GM23338 (cell line): ENCODE measurements around the gene TPM2. TPM values are rescaled to one million over a fixed set of nuclear protein-coding genes. Genes with fewer than 3 reads are reported as not detected.

Experiments used
- ATAC-seq: fragments of 200-7000 bp; cut with Tn5 transposase; 3 replicates; pipeline ENCODE4 v1.9.1; 2020
- DNase-seq: peaks from one replicate; pipeline ENCODE4 v3.0.0-alpha.2; 2015; ENCODE audit warnings: low spot score
- H2AFZ ChIP-seq: fragments of 200-600 bp; sonication (generic); 2 replicates; pipeline ENCODE4 v1.8.0; 2016; ENCODE audit warnings: antibody characterized with exemption, mild to moderate bottlenecking, moderate library complexity
- H3F3A ChIP-seq: fragments of 200-600 bp; sonication (generic); replicated peaks from 2 replicates; pipeline ENCODE4 v1.8.0; 2017; ENCODE audit warnings: antibody characterized with exemption, mixed run types, low read depth
- H3K27ac ChIP-seq: fragments of 200-600 bp; sonication (generic); 2 replicates; pipeline ENCODE4 v1.6.1; 2016; ENCODE audit warnings: low read depth
- H3K27me3 ChIP-seq: fragments of 200-600 bp; sonication (generic); 2 replicates; pipeline ENCODE4 v1.8.0; 2016; ENCODE audit warnings: mild to moderate bottlenecking, mixed run types, moderate library complexity; ENCODE audit not compliant: insufficient read depth
- H3K36me3 ChIP-seq: fragments of 200-600 bp; sonication (generic); 2 replicates; pipeline ENCODE4 v1.8.0; 2016; ENCODE audit warnings: mild to moderate bottlenecking; ENCODE audit not compliant: insufficient read depth
- H3K4me1 ChIP-seq: fragments of 200-600 bp; sonication (generic); 2 replicates; pipeline ENCODE4 v1.8.0; 2016; ENCODE audit warnings: mild to moderate bottlenecking, moderate library complexity; ENCODE audit not compliant: insufficient read depth
- H3K4me2 ChIP-seq: fragments of 200-600 bp; sonication (generic); 2 replicates; pipeline ENCODE4 v1.7.1; 2017; ENCODE audit warnings: mixed run types
- H3K4me3 ChIP-seq: fragments of 200-600 bp; sonication (generic); 2 replicates; pipeline ENCODE4 v1.6.1; 2016; ENCODE audit warnings: mixed run types
- H3K79me2 ChIP-seq: fragments of 200-600 bp; sonication (generic); replicated peaks from 2 replicates; pipeline ENCODE4 v1.8.0; 2017; ENCODE audit warnings: mild to moderate bottlenecking; ENCODE audit not compliant: insufficient read depth
- H3K9me2 ChIP-seq: fragments of 200-600 bp; sonication (generic); 2 replicates; pipeline ENCODE4 v1.8.0; 2017; ENCODE audit not compliant: insufficient read depth
- H4K20me1 ChIP-seq: fragments of 200-600 bp; sonication (generic); replicated peaks from 2 replicates; pipeline ENCODE4 v1.8.0; 2017; ENCODE audit warnings: mild to moderate bottlenecking; ENCODE audit not compliant: insufficient read depth
- H3K27ac Mint-ChIP-seq: 2 replicates; pipeline ENCODE4 v1.8.0; 2020; ENCODE audit warnings: inconsistent platforms, mild to moderate bottlenecking, moderate library complexity, mixed read lengths
- H3K27me3 Mint-ChIP-seq: 3 replicates; pipeline ENCODE4 v1.8.0; 2022; ENCODE audit warnings: low read depth, mild to moderate bottlenecking, moderate library complexity, mixed read lengths, inconsistent platforms; ENCODE audit not compliant: insufficient read depth, poor library complexity
- H3K36me3 Mint-ChIP-seq: 3 replicates; pipeline ENCODE4 v1.8.0; 2021; ENCODE audit warnings: low read depth, mild to moderate bottlenecking, inconsistent platforms, moderate library complexity, mixed read lengths
- H3K4me1 Mint-ChIP-seq: 3 replicates; pipeline ENCODE4 v1.8.0; 2020; ENCODE audit warnings: mild to moderate bottlenecking, inconsistent platforms, mixed read lengths
- H3K4me3 Mint-ChIP-seq: 3 replicates; pipeline ENCODE4 v1.8.0; 2021; ENCODE audit warnings: moderate library complexity, mild to moderate bottlenecking, inconsistent platforms, mixed read lengths
- H3K9me3 Mint-ChIP-seq: 3 replicates; pipeline ENCODE4 v1.8.0; 2020; ENCODE audit warnings: moderate library complexity, mild to moderate bottlenecking, inconsistent platforms, mixed read lengths
- CREB1 ChIP-seq: fragments of 250-450 bp; sonication (Bioruptor Pico); IDR thresholded peaks from 2 replicates; pipeline ENCODE4 v1.5.0; 2020; ENCODE audit warnings: low read depth, mild to moderate bottlenecking, moderate library complexity
- EZH2phosphoT487 ChIP-seq: fragments of 200-600 bp; sonication (generic); IDR thresholded peaks from one replicate; pipeline ENCODE4 v1.8.1; 2018; ENCODE audit warnings: antibody characterized with exemption; ENCODE audit not compliant: unreplicated experiment
- JUNB ChIP-seq: IDR thresholded peaks from one replicate; pipeline ENCODE4 v1.6.1; 2016; ENCODE audit warnings: antibody characterized with exemption; ENCODE audit not compliant: unreplicated experiment
- STAT1 ChIP-seq: IDR thresholded peaks from one replicate; pipeline ENCODE4 v1.6.1; 2016; ENCODE audit warnings: antibody characterized with exemption; ENCODE audit not compliant: unreplicated experiment
- ZNF114 ChIP-seq: fragments of 250-450 bp; sonication (Bioruptor Pico); IDR thresholded peaks from 2 replicates; pipeline ENCODE4 v1.5.0; 2020; ENCODE audit warnings: mild to moderate bottlenecking, moderate library complexity
- polyA plus RNA-seq: library from polyadenylated mRNA; unstranded; fragments of >200 nt; fragmentation: Nextera tagmentation; extraction: Ambion mirVana; gene quantifications from 2 replicates; pipeline ENCODE4 v1.2.1, GENCODE V29; 2016
- total RNA-seq: library from RNA; depleted of rRNA; stranded (reverse); fragments of >200 nt; shearing (Covaris generic); gene quantifications from 2 replicates; pipeline ENCODE4 v1.2.3, GENCODE V29; 2014
- TF ChIP-seq, protein P1 (sequence below), 2 experiments: fragments of 200-600 bp in 1 of 2; sonication (generic) in 1 of 2; conservative IDR thresholded peaks; 2 replicates each; pipeline versions ENCODE4 v1.5.1 to v1.6.1; 2016 to 2017; ENCODE audit warnings: antibody characterized with exemption in 2 of 2, low read depth in 2 of 2, mild to moderate bottlenecking in 2 of 2, moderate library complexity in 1 of 2
- TF ChIP-seq, protein P2 (sequence below): IDR thresholded peaks from 2 replicates; pipeline ENCODE4 v1.6.1; 2016; ENCODE audit warnings: antibody characterized with exemption
- TF ChIP-seq, protein P3 (sequence below): fragments of 250-450 bp; sonication (Bioruptor Pico); IDR thresholded peaks from 2 replicates; pipeline ENCODE4 v1.5.0; 2020; ENCODE audit warnings: mild to moderate bottlenecking, moderate library complexity

The TPM2 gene
- total and polyA plus RNA-seq, 2 experiments from 2014 or later = 116 to 488 TPM

DNA sequence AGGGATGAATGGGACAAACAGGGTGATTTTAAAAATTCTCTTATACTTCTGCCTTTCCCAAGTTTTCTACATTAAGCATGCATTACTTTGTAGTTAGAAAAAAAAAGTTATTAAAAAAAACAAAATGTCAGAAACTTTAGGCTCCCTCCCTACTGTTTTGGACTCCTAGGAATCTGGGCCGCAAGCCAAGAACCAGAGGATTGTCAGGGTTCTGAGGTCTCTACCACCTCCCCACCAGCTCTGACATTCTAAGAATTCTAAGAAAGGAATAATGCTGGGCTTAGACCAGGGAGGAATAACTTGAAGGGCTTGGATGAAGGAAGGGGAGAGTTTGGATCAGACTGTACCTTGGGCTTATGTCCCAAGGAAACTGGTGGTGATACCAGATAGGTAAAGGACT is 23.7 kb downstream of the TPM2 start:
- no peak for DNase-seq
- H3K4me3 Mint-ChIP-seq = peak overlapping the region; percentile 34; the same call in 1 of the 3 replicates
- Histone ChIP-seq H3K9me2 (peaks cover 12% of the 10 kb centered on the region), H3K4me3 (no peak overlapping the region), H2AFZ (no peak overlapping the region), H4K20me1 (no peaks in the 10 kb centered on the region), H3K4me2 (no peak overlapping the region), H3K79me2 (peaks cover 8% of the 10 kb centered on the region; the same call in 1 of the 2 replicates), H3K4me1 (peaks cover 15% of the 10 kb centered on the region), H3K27ac (no peak overlapping the region), H3K27me3 (no peaks in the 10 kb centered on the region), H3K36me3 (peaks cover 8% of the 10 kb centered on the region; the same call in 1 of the 2 replicates), H3F3A (0 out of 2 replicates have a peak, but pooled peaks cover 13% of the 10 kb centered on the region)
- peaks cover 28% of the 10 kb centered on the region for H3K4me1 Mint-ChIP-seq
- H3K36me3 Mint-ChIP-seq = peaks cover 22% of the 10 kb centered on the region
- peaks cover 11% of the 10 kb centered on the region for H3K27me3 Mint-ChIP-seq
- no peak for ATAC-seq
- no peaks in the 10 kb centered on the region; the same call in 2 of the 3 replicates for H3K9me3 Mint-ChIP-seq
- no peak overlapping the region for H3K27ac Mint-ChIP-seq
- TF ChIP-seq STAT1 (no peak), CREB1 (CRISPR knock-in tag) (no peak), ZNF114 (CRISPR knock-in tag) (no peak), EZH2phosphoT487 (no peak), JUNB (no peak)
- TF ChIP-seq, protein P1, sequence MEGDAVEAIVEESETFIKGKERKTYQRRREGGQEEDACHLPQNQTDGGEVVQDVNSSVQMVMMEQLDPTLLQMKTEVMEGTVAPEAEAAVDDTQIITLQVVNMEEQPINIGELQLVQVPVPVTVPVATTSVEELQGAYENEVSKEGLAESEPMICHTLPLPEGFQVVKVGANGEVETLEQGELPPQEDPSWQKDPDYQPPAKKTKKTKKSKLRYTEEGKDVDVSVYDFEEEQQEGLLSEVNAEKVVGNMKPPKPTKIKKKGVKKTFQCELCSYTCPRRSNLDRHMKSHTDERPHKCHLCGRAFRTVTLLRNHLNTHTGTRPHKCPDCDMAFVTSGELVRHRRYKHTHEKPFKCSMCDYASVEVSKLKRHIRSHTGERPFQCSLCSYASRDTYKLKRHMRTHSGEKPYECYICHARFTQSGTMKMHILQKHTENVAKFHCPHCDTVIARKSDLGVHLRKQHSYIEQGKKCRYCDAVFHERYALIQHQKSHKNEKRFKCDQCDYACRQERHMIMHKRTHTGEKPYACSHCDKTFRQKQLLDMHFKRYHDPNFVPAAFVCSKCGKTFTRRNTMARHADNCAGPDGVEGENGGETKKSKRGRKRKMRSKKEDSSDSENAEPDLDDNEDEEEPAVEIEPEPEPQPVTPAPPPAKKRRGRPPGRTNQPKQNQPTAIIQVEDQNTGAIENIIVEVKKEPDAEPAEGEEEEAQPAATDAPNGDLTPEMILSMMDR (conservative IDR thresholded peaks at IDR 0.05; ENCODE audit: low read depth in 2 of 2) = no peak
- TF ChIP-seq, protein P2, sequence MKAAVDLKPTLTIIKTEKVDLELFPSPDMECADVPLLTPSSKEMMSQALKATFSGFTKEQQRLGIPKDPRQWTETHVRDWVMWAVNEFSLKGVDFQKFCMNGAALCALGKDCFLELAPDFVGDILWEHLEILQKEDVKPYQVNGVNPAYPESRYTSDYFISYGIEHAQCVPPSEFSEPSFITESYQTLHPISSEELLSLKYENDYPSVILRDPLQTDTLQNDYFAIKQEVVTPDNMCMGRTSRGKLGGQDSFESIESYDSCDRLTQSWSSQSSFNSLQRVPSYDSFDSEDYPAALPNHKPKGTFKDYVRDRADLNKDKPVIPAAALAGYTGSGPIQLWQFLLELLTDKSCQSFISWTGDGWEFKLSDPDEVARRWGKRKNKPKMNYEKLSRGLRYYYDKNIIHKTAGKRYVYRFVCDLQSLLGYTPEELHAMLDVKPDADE = no peak

DNA sequence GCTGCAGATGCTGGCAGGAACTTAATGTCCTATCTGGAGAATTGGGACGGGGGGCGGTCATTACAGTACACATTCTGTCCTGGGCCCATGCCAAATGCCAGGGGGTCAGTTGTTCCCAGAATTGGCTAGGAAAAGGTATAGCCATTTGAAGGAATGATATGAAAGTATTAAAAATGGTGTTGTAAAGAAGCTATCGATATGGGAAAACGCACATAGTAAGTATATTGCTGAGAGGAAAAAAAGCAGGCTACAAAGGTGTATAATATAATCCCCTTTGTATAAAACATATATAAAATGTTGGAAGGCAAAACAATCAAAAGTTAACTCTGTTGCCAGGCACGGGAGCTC is 24.3 kb downstream of the TPM2 start:
- Mint-ChIP-seq H3K9me3 (no peaks in the 10 kb centered on the region; the same call in 2 of the 3 replicates), H3K36me3 (peaks cover 28% of the 10 kb centered on the region), H3K27me3 (peaks cover 14% of the 10 kb centered on the region), H3K4me1 (peaks cover 33% of the 10 kb centered on the region), H3K4me3 (peak overlapping the region; percentile 81), H3K27ac (peak overlapping the region; percentile 29)
- peak overlapping the region; percentile 90 for H3K4me3 ChIP-seq
- H2AFZ ChIP-seq = peak overlapping the region; percentile 97
- H3F3A ChIP-seq = peaks cover 13% of the 10 kb centered on the region; the same call in 1 of the 2 replicates
- peaks cover 12% of the 10 kb centered on the region for H3K9me2 ChIP-seq
- peaks cover 8% of the 10 kb centered on the region; the same call in 1 of the 2 replicates for H3K79me2 ChIP-seq
- ATAC-seq (no peak), DNase-seq (no peak)
- H4K20me1 ChIP-seq = no peaks in the 10 kb centered on the region
- no peaks in the 10 kb centered on the region for H3K27me3 ChIP-seq
- peaks cover 15% of the 10 kb centered on the region for H3K4me1 ChIP-seq
- H3K27ac ChIP-seq = no peak overlapping the region
- peak overlapping the region; percentile 97 for H3K4me2 ChIP-seq
- peaks cover 8% of the 10 kb centered on the region; the same call in 1 of the 2 replicates for H3K36me3 ChIP-seq
- TF ChIP-seq, protein P1 (conservative IDR thresholded peaks at IDR 0.05; ENCODE audit: low read depth in 2 of 2) = no peak
- TF ChIP-seq EZH2phosphoT487 (no peak), JUNB (no peak)
- TF ChIP-seq, protein P3, sequence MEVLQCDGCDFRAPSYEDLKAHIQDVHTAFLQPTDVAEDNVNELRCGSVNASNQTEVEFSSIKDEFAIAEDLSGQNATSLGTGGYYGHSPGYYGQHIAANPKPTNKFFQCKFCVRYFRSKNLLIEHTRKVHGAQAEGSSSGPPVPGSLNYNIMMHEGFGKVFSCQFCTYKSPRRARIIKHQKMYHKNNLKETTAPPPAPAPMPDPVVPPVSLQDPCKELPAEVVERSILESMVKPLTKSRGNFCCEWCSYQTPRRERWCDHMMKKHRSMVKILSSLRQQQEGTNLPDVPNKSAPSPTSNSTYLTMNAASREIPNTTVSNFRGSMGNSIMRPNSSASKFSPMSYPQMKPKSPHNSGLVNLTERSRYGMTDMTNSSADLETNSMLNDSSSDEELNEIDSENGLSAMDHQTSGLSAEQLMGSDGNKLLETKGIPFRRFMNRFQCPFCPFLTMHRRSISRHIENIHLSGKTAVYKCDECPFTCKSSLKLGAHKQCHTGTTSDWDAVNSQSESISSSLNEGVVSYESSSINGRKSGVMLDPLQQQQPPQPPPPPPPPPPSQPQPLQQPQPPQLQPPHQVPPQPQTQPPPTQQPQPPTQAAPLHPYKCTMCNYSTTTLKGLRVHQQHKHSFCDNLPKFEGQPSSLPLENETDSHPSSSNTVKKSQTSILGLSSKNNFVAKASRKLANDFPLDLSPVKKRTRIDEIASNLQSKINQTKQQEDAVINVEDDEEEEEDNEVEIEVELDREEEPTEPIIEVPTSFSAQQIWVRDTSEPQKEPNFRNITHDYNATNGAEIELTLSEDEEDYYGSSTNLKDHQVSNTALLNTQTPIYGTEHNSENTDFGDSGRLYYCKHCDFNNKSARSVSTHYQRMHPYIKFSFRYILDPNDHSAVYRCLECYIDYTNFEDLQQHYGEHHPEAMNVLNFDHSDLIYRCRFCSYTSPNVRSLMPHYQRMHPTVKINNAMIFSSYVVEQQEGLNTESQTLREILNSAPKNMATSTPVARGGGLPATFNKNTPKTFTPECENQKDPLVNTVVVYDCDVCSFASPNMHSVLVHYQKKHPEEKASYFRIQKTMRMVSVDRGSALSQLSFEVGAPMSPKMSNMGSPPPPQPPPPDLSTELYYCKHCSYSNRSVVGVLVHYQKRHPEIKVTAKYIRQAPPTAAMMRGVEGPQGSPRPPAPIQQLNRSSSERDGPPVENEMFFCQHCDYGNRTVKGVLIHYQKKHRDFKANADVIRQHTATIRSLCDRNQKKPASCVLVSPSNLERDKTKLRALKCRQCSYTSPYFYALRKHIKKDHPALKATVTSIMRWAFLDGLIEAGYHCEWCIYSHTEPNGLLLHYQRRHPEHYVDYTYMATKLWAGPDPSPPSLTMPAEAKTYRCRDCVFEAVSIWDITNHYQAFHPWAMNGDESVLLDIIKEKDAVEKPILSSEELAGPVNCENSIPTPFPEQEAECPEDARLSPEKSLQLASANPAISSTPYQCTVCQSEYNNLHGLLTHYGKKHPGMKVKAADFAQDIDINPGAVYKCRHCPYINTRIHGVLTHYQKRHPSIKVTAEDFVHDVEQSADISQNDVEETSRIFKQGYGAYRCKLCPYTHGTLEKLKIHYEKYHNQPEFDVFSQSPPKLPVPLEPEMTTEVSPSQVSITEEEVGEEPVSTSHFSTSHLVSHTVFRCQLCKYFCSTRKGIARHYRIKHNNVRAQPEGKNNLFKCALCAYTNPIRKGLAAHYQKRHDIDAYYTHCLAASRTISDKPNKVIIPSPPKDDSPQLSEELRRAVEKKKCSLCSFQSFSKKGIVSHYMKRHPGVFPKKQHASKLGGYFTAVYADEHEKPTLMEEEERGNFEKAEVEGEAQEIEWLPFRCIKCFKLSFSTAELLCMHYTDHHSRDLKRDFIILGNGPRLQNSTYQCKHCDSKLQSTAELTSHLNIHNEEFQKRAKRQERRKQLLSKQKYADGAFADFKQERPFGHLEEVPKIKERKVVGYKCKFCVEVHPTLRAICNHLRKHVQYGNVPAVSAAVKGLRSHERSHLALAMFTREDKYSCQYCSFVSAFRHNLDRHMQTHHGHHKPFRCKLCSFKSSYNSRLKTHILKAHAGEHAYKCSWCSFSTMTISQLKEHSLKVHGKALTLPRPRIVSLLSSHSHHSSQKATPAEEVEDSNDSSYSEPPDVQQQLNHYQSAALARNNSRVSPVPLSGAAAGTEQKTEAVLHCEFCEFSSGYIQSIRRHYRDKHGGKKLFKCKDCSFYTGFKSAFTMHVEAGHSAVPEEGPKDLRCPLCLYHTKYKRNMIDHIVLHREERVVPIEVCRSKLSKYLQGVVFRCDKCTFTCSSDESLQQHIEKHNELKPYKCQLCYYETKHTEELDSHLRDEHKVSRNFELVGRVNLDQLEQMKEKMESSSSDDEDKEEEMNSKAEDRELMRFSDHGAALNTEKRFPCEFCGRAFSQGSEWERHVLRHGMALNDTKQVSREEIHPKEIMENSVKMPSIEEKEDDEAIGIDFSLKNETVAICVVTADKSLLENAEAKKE = no peak
- TF ChIP-seq, protein P2 = no peak
